HEK293T (cell line): ENCODE measurements around the gene RFXAP.

Source experiments
- BHLHE40 ChIP-seq: fragments of 450-650 bp; IDR thresholded peaks from 2 replicates; pipeline ENCODE4 v1.6.1; 2016; ENCODE audit warnings: mild to moderate bottlenecking, moderate library complexity, borderline replicate concordance
- ELF4 ChIP-seq: fragments of 450-650 bp; IDR thresholded peaks from 2 replicates; pipeline ENCODE4 v1.6.1; 2017; ENCODE audit warnings: antibody characterized with exemption
- FOXA1 ChIP-seq: fragments of 450-650 bp; IDR thresholded peaks from 2 replicates; pipeline ENCODE4 v1.6.1; 2016; ENCODE audit warnings: mild to moderate bottlenecking
- FOXK2 ChIP-seq: fragments of 450-650 bp; IDR thresholded peaks from 2 replicates; pipeline ENCODE4 v1.6.1; 2016; ENCODE audit warnings: mild to moderate bottlenecking
- FOXM1 ChIP-seq: fragments of 450-650 bp; IDR thresholded peaks from 2 replicates; pipeline ENCODE4 v1.6.1; 2017; ENCODE audit warnings: mild to moderate bottlenecking, borderline replicate concordance
- LEF1 ChIP-seq: fragments of 450-650 bp; IDR thresholded peaks from 2 replicates; pipeline ENCODE4 v1.6.1; 2017; ENCODE audit warnings: mild to moderate bottlenecking, borderline replicate concordance
- PKNOX1 ChIP-seq: fragments of 450-650 bp; IDR thresholded peaks from 2 replicates; pipeline ENCODE4 v1.6.1; 2016
- SP1 ChIP-seq: fragments of 450-650 bp; IDR thresholded peaks from 2 replicates; pipeline ENCODE4 v1.6.1; 2017
- SUZ12 ChIP-seq: fragments of 450-650 bp; IDR thresholded peaks from 2 replicates; pipeline ENCODE4 v1.6.1; 2016; ENCODE audit warnings: mild to moderate bottlenecking
- TARDBP ChIP-seq: fragments of 450-650 bp; IDR thresholded peaks from 2 replicates; pipeline ENCODE4 v1.6.1; 2016
- ZNF384 ChIP-seq: fragments of 450-650 bp; IDR thresholded peaks from 2 replicates; pipeline ENCODE4 v1.6.1; 2016

DNA sequence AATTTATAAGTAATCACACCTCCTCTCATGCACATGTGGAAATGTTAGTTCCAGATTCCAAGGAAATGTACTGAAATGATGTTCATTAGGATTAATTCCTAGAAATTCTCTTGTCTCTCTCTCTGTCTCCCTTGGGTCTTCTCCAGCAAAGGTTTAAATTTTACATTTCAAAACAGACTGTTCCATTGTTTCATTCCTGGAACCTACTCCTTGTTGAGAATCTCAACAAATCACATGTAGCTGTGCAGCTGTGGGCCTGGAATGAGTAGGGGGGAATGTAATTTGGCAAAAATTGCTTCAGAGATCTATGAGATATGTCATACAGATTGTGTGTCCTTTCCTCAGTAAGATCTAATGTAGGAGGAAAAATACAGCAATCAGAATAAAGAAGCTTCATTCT is 46.2 kb upstream of the RFXAP start:
- no peak for TF ChIP-seq ELF4
- no peak for TF ChIP-seq BHLHE40
- TF ChIP-seq LEF1: no peak
- no peak for TF ChIP-seq FOXM1
- no peak for TF ChIP-seq PKNOX1
- no peak for TF ChIP-seq SUZ12
- TF ChIP-seq FOXA1: no peak
- no peak for TF ChIP-seq ZNF384
- no peak for TF ChIP-seq SP1
- no peak for TF ChIP-seq TARDBP
- no peak for TF ChIP-seq FOXK2
